HCT116 (cell line): ENCODE results near the gene CES4A. TPM values are rescaled to one million over a fixed set of nuclear protein-coding genes. Genes with fewer than 3 reads are reported as not detected.

Experiments
- ATAC-seq: fragments of 200-7000 bp; cut with Tn5 transposase; 2 replicates; pipeline ENCODE4 v1.9.1; 2020; ENCODE audit warnings: mild to moderate bottlenecking, moderate library complexity
- BruUV-seq: library from RNA; stranded (reverse); fragments of 400-500 nt; replicated peaks from 2 replicates; lab custom pipeline; 2021; lab: Mats Ljungman, UMichigan
- CTCF ChIA-PET: fragments of 300-600 bp; sonication (Branson Sonifier 250); formaldehyde crosslinking; loops from one replicate; lab custom pipeline; 2021; ENCODE audit warnings: antibody characterized with exemption; lab: Charles Lee
- POLR2A ChIA-PET: fragments of 300-600, 350-600 bp; sonication (Branson Sonifier 250); formaldehyde crosslinking; loops from one replicate; lab custom pipeline; 2021; ENCODE audit warnings: antibody characterized with exemption; lab: Charles Lee
- RAD21 ChIA-PET, 2 experiments: fragments of 300-600 bp; sonication (Branson Sonifier 250); formaldehyde crosslinking; loops; one replicate each; lab custom pipeline; 2023; ENCODE audit warnings: low total read pairs in 2 of 2; ENCODE audit not compliant: uncharacterized antibody in 2 of 2, unreplicated experiment in 2 of 2, low non-redundant PET in 1 of 2; lab: Charles Lee
- DNase-seq: peaks from one replicate; pipeline ENCODE4 v3.0.0-alpha.2; 2010; ENCODE audit warnings: low read depth, low spot score
- H2AFZ ChIP-seq: fragments of 200-600 bp; shearing (Covaris generic), sonication (generic); 2 replicates; pipeline ENCODE4 v1.6.1; 2017; ENCODE audit warnings: low read depth, mixed run types, mixed read lengths, antibody characterized with exemption, low read length; ENCODE audit not compliant: poor library complexity, severe bottlenecking
- H3K27ac ChIP-seq: 2 replicates; pipeline ENCODE4 v1.5.1; 2012; ENCODE audit warnings: low read depth, low read length
- H3K27me3 ChIP-seq: fragments of 200-600 bp; sonication (generic); 2 replicates; pipeline ENCODE4 v1.6.1; 2016; ENCODE audit warnings: mixed run types, low read length, mixed read lengths; ENCODE audit not compliant: insufficient read depth
- H3K36me3 ChIP-seq, 2 experiments: fragments of 200-500 bp in 1 of 2; fragments of 200-600 bp in 1 of 2; sonication (Bioruptor generic) in 1 of 2; sonication (generic) in 1 of 2; 2 replicates each; pipeline versions ENCODE4 v1.5.1 to v1.6.1; 2014 to 2016; ENCODE audit warnings: low read length in 2 of 2, inconsistent platforms in 1 of 2, mixed read lengths in 1 of 2, mixed run types in 1 of 2; ENCODE audit not compliant: insufficient read depth in 2 of 2, control insufficient read depth in 1 of 2
- H3K4me1 ChIP-seq, 2 experiments: fragments of 200-600 bp in 1 of 2; sonication (generic) in 1 of 2; 2 replicates each; pipeline versions ENCODE4 v1.5.1 to v1.6.1; 2012 to 2017; ENCODE audit warnings: low read length in 2 of 2, inconsistent platforms in 1 of 2, mild to moderate bottlenecking in 1 of 2, mixed read lengths in 1 of 2, mixed run types in 1 of 2, moderate library complexity in 1 of 2; ENCODE audit not compliant: insufficient read depth in 2 of 2, control insufficient read depth in 1 of 2
- H3K4me2 ChIP-seq: fragments of 200-600 bp; sonication (generic); 2 replicates; pipeline ENCODE4 v1.6.1; 2017; ENCODE audit warnings: mixed run types, low read length, mixed read lengths
- H3K4me3 ChIP-seq, 2 experiments: fragments of 200-600 bp in 1 of 2; sonication (generic) in 1 of 2; replicated peaks in 1 of 2; 2 replicates each; pipeline ENCODE4 v1.5.1; 2011 to 2016; ENCODE audit warnings: low read length in 2 of 2, control low read depth in 1 of 2, low read depth in 1 of 2, mild to moderate bottlenecking in 1 of 2, mixed read lengths in 1 of 2, mixed run types in 1 of 2
- H3K79me2 ChIP-seq: fragments of 200-600 bp; sonication (generic); 2 replicates; pipeline ENCODE4 v1.6.1; 2017; ENCODE audit warnings: mild to moderate bottlenecking, mixed run types, low read length, moderate library complexity, mixed read lengths; ENCODE audit not compliant: insufficient read depth
- H3K9ac ChIP-seq: fragments of 200-600 bp; sonication (generic); 2 replicates; pipeline ENCODE4 v1.6.1; 2016; ENCODE audit warnings: low read length, mixed read lengths
- H3K9me2 ChIP-seq: fragments of 200-600 bp; sonication (generic), shearing (Covaris generic); 2 replicates; pipeline ENCODE4 v1.6.1; 2017; ENCODE audit warnings: mixed run types, mild to moderate bottlenecking, moderate library complexity; ENCODE audit not compliant: insufficient read depth
- H3K9me3 ChIP-seq, 2 experiments: fragments of 200-500 bp in 1 of 2; fragments of 200-600 bp in 1 of 2; sonication (Bioruptor generic) in 1 of 2; sonication (generic) in 1 of 2; 2 replicates each; pipeline ENCODE4 v1.6.1; 2014 to 2017; ENCODE audit warnings: low read length in 2 of 2, mixed read lengths in 2 of 2, inconsistent platforms in 1 of 2, low read depth in 1 of 2, mild to moderate bottlenecking in 1 of 2, mixed run types in 1 of 2, moderate library complexity in 1 of 2; ENCODE audit not compliant: control insufficient read depth in 1 of 2, insufficient read depth in 1 of 2
- H4K20me1 ChIP-seq: fragments of 200-600 bp; sonication (generic), shearing (Covaris generic); 2 replicates; pipeline ENCODE4 v1.6.1; 2017; ENCODE audit warnings: mixed run types, mild to moderate bottlenecking, moderate library complexity; ENCODE audit not compliant: insufficient read depth
- CBX3 ChIP-seq: IDR thresholded peaks from 2 replicates; pipeline ENCODE4 v1.6.1; 2012; ENCODE audit warnings: low read depth
- CEBPB ChIP-seq: IDR thresholded peaks from 2 replicates; pipeline ENCODE4 v1.6.1; 2012; ENCODE audit warnings: low read depth
- ELF1 ChIP-seq: IDR thresholded peaks from 2 replicates; pipeline ENCODE4 v1.6.1; 2012; ENCODE audit warnings: low read depth, borderline replicate concordance
- EZH2 ChIP-seq: fragments of 200-600 bp; sonication (generic); IDR thresholded peaks from 2 replicates; pipeline ENCODE4 v1.6.1; 2017; ENCODE audit warnings: antibody characterized with exemption, mixed run types
- FOSL1 ChIP-seq: IDR thresholded peaks from 2 replicates; pipeline ENCODE4 v1.6.1; 2012; ENCODE audit warnings: low read depth
- JUND ChIP-seq: IDR thresholded peaks from 2 replicates; pipeline ENCODE4 v1.6.1; 2012
- POLR2A ChIP-seq: IDR thresholded peaks from 2 replicates; pipeline ENCODE4 v1.7.0; 2011; ENCODE audit warnings: borderline replicate concordance; ENCODE audit not compliant: insufficient read depth, insufficient read length; ENCODE audit errors: extremely low read depth
- POLR2AphosphoS5 ChIP-seq: IDR thresholded peaks from 2 replicates; pipeline ENCODE4 v1.6.1; 2011; ENCODE audit warnings: mild to moderate bottlenecking, low read depth, low read length, moderate library complexity
- RAD21 ChIP-seq: IDR thresholded peaks from 2 replicates; pipeline ENCODE4 v1.6.1; 2012; ENCODE audit warnings: low read depth, mild to moderate bottlenecking
- REST ChIP-seq: IDR thresholded peaks from 2 replicates; pipeline ENCODE4 v1.6.1; 2012; ENCODE audit warnings: low read depth
- SIN3A ChIP-seq: IDR thresholded peaks from 2 replicates; pipeline ENCODE4 v1.6.1; 2012; ENCODE audit warnings: low read depth
- SP1 ChIP-seq: IDR thresholded peaks from 2 replicates; pipeline ENCODE4 v1.6.1; 2012; ENCODE audit warnings: low read depth
- SRF ChIP-seq: IDR thresholded peaks from 2 replicates; pipeline ENCODE4 v1.6.1; 2012; ENCODE audit warnings: low read depth
- TCF7L2 ChIP-seq: IDR thresholded peaks from 2 replicates; pipeline ENCODE4 v1.7.0; 2011; ENCODE audit warnings: borderline replicate concordance, inconsistent platforms; ENCODE audit not compliant: insufficient read depth, insufficient read length; ENCODE audit errors: extremely low read depth
- YY1 ChIP-seq: IDR thresholded peaks from 2 replicates; pipeline ENCODE4 v1.6.1; 2011; ENCODE audit warnings: low read length, low read depth, moderate library complexity, mild to moderate bottlenecking; ENCODE audit not compliant: insufficient replicate concordance; ENCODE audit errors: extremely low read depth
- ZFX ChIP-seq: fragments of 450-650 bp; IDR thresholded peaks from 2 replicates; pipeline ENCODE4 v1.6.1; 2017
- ZNF274 ChIP-seq: fragments of 200-500 bp; sonication (Bioruptor generic); IDR thresholded peaks from 2 replicates; pipeline ENCODE4 v1.6.1; 2014; ENCODE audit warnings: mild to moderate bottlenecking, low read depth, low read length, inconsistent platforms
- intact Hi-C: fragments of 100-400 bp; cut with micrococcal nuclease; formaldehyde crosslinking; loops from 2 replicates; pipeline ENCODE4 v1.10.0; 2022
- total RNA-seq: library from RNA; stranded (reverse); gene quantifications from one replicate; pipeline ENCODE4 v1.2.1, GENCODE V29; 2021; ENCODE audit not compliant: unreplicated experiment

Gene CES4A
- total RNA-seq, 1 experiment from 2014 or later: not detected

GRCh38 chr16:66945939-66946338, 42.5 kb upstream of the CES4A start:
- Histone ChIP-seq H3K9me2 (no peaks in the 10 kb centered on the region), H3K27me3 (no peaks in the 10 kb centered on the region), H3K79me2 (no peaks in the 10 kb centered on the region), H3K36me3 (peaks cover 8 to 10% of the 10 kb centered on the region in 2 experiments; a peak in 3 of 4 replicates), H3K27ac (no peak overlapping the region), H3K9ac (no peak overlapping the region), H3K9me3 (peaks cover 0 to under 1% of the 10 kb centered on the region in 2 experiments; a peak in 1 of 4 replicates), H3K4me1 (peaks cover 0 to 6% of the 10 kb centered on the region in 2 experiments; a peak in 2 of 4 replicates), H3K4me3 (no peak overlapping the region), H2AFZ (no peak overlapping the region), H4K20me1 (no peaks in the 10 kb centered on the region), H3K4me2 (no peak overlapping the region)
- CTCF ChIA-PET: interaction anchor here (0.7 to 1.1 kb wide), 2 partner anchors 15 to 50 kb away, joined by 3 read pairs; partner anchors contain the start of gene CES3
- RAD21 ChIA-PET: no interaction called here
- ATAC-seq (no peak), DNase-seq (no peak)
- BruUV-seq: no TSS peak
- TF ChIP-seq TCF7L2: no peak
- TF ChIP-seq CEBPB: no peak
- no peak for TF ChIP-seq JUND
- TF ChIP-seq CBX3: no peak
- no peak for TF ChIP-seq FOSL1
- TF ChIP-seq SP1: no peak
- no peak for TF ChIP-seq ZFX
- TF ChIP-seq RAD21: no peak
- no peak for TF ChIP-seq EZH2
- TF ChIP-seq SIN3A: no peak
- no peak for TF ChIP-seq SRF
- no peak for TF ChIP-seq ZNF274
- TF ChIP-seq ELF1: no peak
- TF ChIP-seq REST: no peak
- no peak for TF ChIP-seq YY1
- TF ChIP-seq POLR2A: no peak
- TF ChIP-seq POLR2AphosphoS5: no peak
- POLR2A ChIA-PET: no interaction called here
- intact Hi-C loops: no loop called here
